ENCODE measurements around the gene PARP16.
A peak's percentile ranks its signal among the peaks of the same experiment; 100 is the strongest.
"Not testable (repeated sequence)": the region's sequence is repeated elsewhere in the genome, so short reads cannot be mapped to it uniquely, and the experiment has no call there.

Gene PARP16

GRCh38 chr15:65233696-65234095 lies 53.0 kb downstream of the PARP16 start:
- no peak for DNase-seq

GRCh38 chr15:65232520-65232919 lies 54.2 kb downstream of the PARP16 start:
- DNase-seq: no peak

- DNase-seq: no peak
These were observed 55.4 kb downstream of the PARP16 start for GRCh38 chr15:65231306-65231705.

GRCh38 chr15:65226901-65227300 lies 59.8 kb downstream of the PARP16 start:
- DNase-seq: not testable (repeated sequence)

GRCh38 chr15:65226221-65226620 lies 60.5 kb downstream of the PARP16 start:
- no peak for DNase-seq

- DNase-seq: no peak
These were observed 62.7 kb downstream of the PARP16 start for GRCh38 chr15:65223996-65224395.

- no peak for DNase-seq
These were observed 63.8 kb downstream of the PARP16 start for GRCh38 chr15:65222891-65223290.

GRCh38 chr15:65221697-65222096 lies 65.0 kb downstream of the PARP16 start:
- no peak for DNase-seq

- no peak for DNase-seq
These were observed 67.5 kb downstream of the PARP16 start for GRCh38 chr15:65219137-65219536.

- DNase-seq: no peak
These were observed 68.9 kb downstream of the PARP16 start for GRCh38 chr15:65217526-65218482.

- DNase-seq: no peak
These were observed 71.2 kb downstream of the PARP16 start for GRCh38 chr15:65215496-65215895.

GRCh38 chr15:65214010-65214409 lies 72.7 kb downstream of the PARP16 start:
- DNase-seq: no peak

- DNase-seq: no peak
These were observed 73.4 kb downstream of the PARP16 start for GRCh38 chr15:65213241-65213640.

GRCh38 chr15:65212097-65212496 lies 74.6 kb downstream of the PARP16 start:
- DNase-seq: peak; percentile 11

GRCh38 chr15:65211482-65211982 lies 75.2 kb downstream of the PARP16 start:
- peak; percentile 50 for DNase-seq

GRCh38 chr15:65210770-65211481 lies 75.8 kb downstream of the PARP16 start, which contains the start of gene CILP:
Gene CILP, minus strand, starts transcription at chr15:65211473. Its CDS starts 1,718 bp downstream, at chr15:65209755.
- no peak for DNase-seq

GRCh38 chr15:65209701-65210643 lies 76.7 kb downstream of the PARP16 start:
- DNase-seq: peak; percentile 9

GRCh38 chr15:65208647-65209046 lies 78.0 kb downstream of the PARP16 start:
- DNase-seq: no peak
